DND-41 (cell line): ENCODE data around the gene IGLL5.

ENCODE experiments used
- ATAC-seq: fragments of 200-7000 bp; cut with Tn5 transposase; 3 replicates; pipeline ENCODE4 v1.9.1; 2021; ENCODE audit warnings: low read depth; ENCODE audit not compliant: insufficient read depth
- DNase-seq: peaks from one replicate; pipeline ENCODE4 v3.0.0-alpha.2; 2020
- H2AFZ ChIP-seq: 2 replicates; pipeline ENCODE4 v1.6.0; 2012; ENCODE audit warnings: low read depth, low read length
- H3K27ac ChIP-seq: 2 replicates; pipeline ENCODE4 v1.5.1; 2012; ENCODE audit warnings: low read length, inconsistent platforms
- H3K27me3 ChIP-seq: fragments of 200-600 bp; sonication (generic); 2 replicates; pipeline ENCODE4 v1.6.0; 2012; ENCODE audit warnings: low read length, mild to moderate bottlenecking, inconsistent platforms; ENCODE audit not compliant: insufficient read depth, poor library complexity
- H3K36me3 ChIP-seq: 2 replicates; pipeline ENCODE4 v1.5.1; 2012; ENCODE audit warnings: low read length, inconsistent platforms; ENCODE audit not compliant: insufficient read depth
- H3K4me1 ChIP-seq: 2 replicates; pipeline ENCODE4 v1.5.1; 2012; ENCODE audit warnings: mild to moderate bottlenecking, low read length; ENCODE audit not compliant: insufficient read depth
- H3K4me2 ChIP-seq: 2 replicates; pipeline ENCODE4 v1.6.0; 2012; ENCODE audit warnings: mild to moderate bottlenecking, moderate library complexity, low read length, inconsistent platforms; ENCODE audit not compliant: insufficient read depth
- H3K4me3 ChIP-seq, 2 experiments: fragments of 200-600 bp in 1 of 2; shearing (Covaris generic) in 1 of 2; 2 replicates each; pipeline ENCODE4 v1.5.1; 2012 to 2016; ENCODE audit warnings: inconsistent platforms in 2 of 2, low read length in 2 of 2, mild to moderate bottlenecking in 2 of 2, low read depth in 1 of 2, moderate library complexity in 1 of 2
- H3K79me2 ChIP-seq: 2 replicates; pipeline ENCODE4 v1.6.0; 2012; ENCODE audit warnings: low read length, inconsistent platforms; ENCODE audit not compliant: insufficient read depth
- H3K9ac ChIP-seq: 2 replicates; pipeline ENCODE4 v1.6.0; 2012; ENCODE audit warnings: low read depth, mild to moderate bottlenecking, inconsistent platforms, low read length, moderate library complexity
- H3K9me3 ChIP-seq: 2 replicates; pipeline ENCODE4 v1.5.1; 2012; ENCODE audit warnings: low read length, moderate library complexity, mild to moderate bottlenecking, inconsistent platforms; ENCODE audit not compliant: insufficient read depth, severe bottlenecking
- H4K20me1 ChIP-seq: 2 replicates; pipeline ENCODE4 v1.6.0; 2012; ENCODE audit warnings: low read length; ENCODE audit not compliant: insufficient read depth
- CTCF ChIP-seq: IDR thresholded peaks from 2 replicates; pipeline ENCODE4 v1.5.1; 2012; ENCODE audit warnings: borderline replicate concordance, low read length, moderate library complexity, mild to moderate bottlenecking; ENCODE audit not compliant: poor library complexity, severe bottlenecking; ENCODE audit errors: extremely low read depth
- EZH2 ChIP-seq: IDR thresholded peaks from 3 replicates; pipeline ENCODE4 v1.6.1; 2012; ENCODE audit warnings: borderline replicate concordance, low read depth, mild to moderate bottlenecking, moderate library complexity, low read length, inconsistent platforms; ENCODE audit not compliant: severe bottlenecking

The IGLL5 gene

GRCh38 chr22:22925146-22925804, 37.7 kb downstream of the IGLL5 start:
- H3K27ac ChIP-seq = no peak overlapping the region
- ATAC-seq = no peak
- H3K9ac ChIP-seq = no peak overlapping the region

GRCh38 chr22:22925805-22926369, 38.3 kb downstream of the IGLL5 start:
- no peak overlapping the region for H3K27ac ChIP-seq
- no peaks in the 10 kb centered on the region for H3K27me3 ChIP-seq
- H3K79me2 ChIP-seq = no peaks in the 10 kb centered on the region
- H3K4me1 ChIP-seq = peaks cover 24% of the 10 kb centered on the region
- H4K20me1 ChIP-seq = no peaks in the 10 kb centered on the region
- no peak overlapping the region for H3K4me3 ChIP-seq
- ATAC-seq = no peak
- H3K9me3 ChIP-seq = no peaks in the 10 kb centered on the region
- H3K9ac ChIP-seq = no peak overlapping the region
- no peak for DNase-seq
- TF ChIP-seq CTCF = no peak
- TF ChIP-seq EZH2 = no peak
- no peaks in the 10 kb centered on the region for H3K36me3 ChIP-seq
- H2AFZ ChIP-seq = no peak overlapping the region
- no peak overlapping the region for H3K4me2 ChIP-seq

More at GRCh38 chr22:22925146-22925804, 37.7 kb downstream of the IGLL5 start:
- H3K27me3 ChIP-seq = no peaks in the 10 kb centered on the region
- peaks cover 24% of the 10 kb centered on the region for H3K4me1 ChIP-seq
- H3K4me3 ChIP-seq = no peak overlapping the region
- no peak for TF ChIP-seq EZH2
- no peak for TF ChIP-seq CTCF
- H3K9me3 ChIP-seq = no peaks in the 10 kb centered on the region
- no peaks in the 10 kb centered on the region for H3K79me2 ChIP-seq
- H2AFZ ChIP-seq = no peak overlapping the region
- no peak overlapping the region for H3K4me2 ChIP-seq
- DNase-seq = no peak
- no peaks in the 10 kb centered on the region for H4K20me1 ChIP-seq
- H3K36me3 ChIP-seq = no peaks in the 10 kb centered on the region

DNA sequence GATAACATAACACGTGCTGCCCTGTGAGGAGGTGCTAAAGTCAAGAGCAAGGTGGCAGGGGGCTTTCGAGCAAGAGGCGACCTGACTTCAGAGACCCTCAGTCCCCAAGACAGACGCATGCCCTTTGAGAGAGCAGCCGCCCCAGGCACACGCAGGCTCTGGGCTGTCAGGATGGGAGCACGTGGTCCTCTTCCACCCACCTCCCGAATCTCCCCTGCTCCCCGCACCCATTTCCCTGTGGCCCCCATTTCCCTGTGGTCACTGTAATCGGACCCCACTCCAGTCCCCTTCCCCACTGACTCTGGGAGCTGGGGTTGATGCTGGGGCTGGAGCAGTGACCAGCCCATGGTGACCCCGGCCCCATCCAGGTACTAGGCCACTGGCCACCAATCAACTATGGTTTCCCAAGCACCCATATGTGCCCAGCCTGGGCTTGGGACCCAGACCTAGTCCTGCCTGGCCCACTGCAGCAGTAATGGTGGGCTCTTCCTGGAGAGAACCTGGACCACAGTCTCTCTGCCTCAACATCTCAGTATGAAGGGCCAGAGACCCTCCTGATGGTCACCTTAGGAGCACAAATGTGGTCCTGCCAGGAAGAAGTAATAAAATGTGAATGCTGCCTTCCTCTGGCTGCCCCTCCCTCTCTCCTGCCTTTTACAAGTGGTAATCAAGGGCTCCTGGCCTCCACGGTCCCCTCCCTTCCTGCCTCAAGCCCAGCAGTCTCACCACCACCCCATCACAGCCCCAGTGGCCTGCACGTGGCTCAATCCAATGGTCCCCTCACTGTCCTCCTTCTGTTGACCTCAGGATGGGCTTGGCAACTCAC, 39.0 kb downstream of the IGLL5 start:
- H3K9ac ChIP-seq = no peak overlapping the region
- H3K9me3 ChIP-seq = no peaks in the 10 kb centered on the region
- no peak for ATAC-seq
- no peak overlapping the region for H2AFZ ChIP-seq
- H3K27ac ChIP-seq = no peak overlapping the region
- H3K4me1 ChIP-seq = peaks cover 24% of the 10 kb centered on the region
- no peak for TF ChIP-seq CTCF
- no peak for TF ChIP-seq EZH2
- H4K20me1 ChIP-seq = no peaks in the 10 kb centered on the region
- H3K4me2 ChIP-seq = no peak overlapping the region
- H3K79me2 ChIP-seq = no peaks in the 10 kb centered on the region
- no peak for DNase-seq
- no peaks in the 10 kb centered on the region for H3K36me3 ChIP-seq
- no peaks in the 10 kb centered on the region for H3K27me3 ChIP-seq
- no peak overlapping the region for H3K4me3 ChIP-seq
